K562 (cell line): ENCODE data around the gene CUTA. TPM values are rescaled to one million over a fixed set of nuclear protein-coding genes. Genes with fewer than 3 reads are reported as not detected.

Experiments
- ATF1 ChIP-seq, 2 experiments: fragments of 450-650 bp in 1 of 2; IDR thresholded peaks; 2 replicates each; pipeline ENCODE4 v1.6.1; 2016; ENCODE audit warnings: missing compliant biosample characterization in 1 of 2, missing genetic modification characterization in 1 of 2
- BHLHE40 ChIP-seq: IDR thresholded peaks from 2 replicates; pipeline ENCODE4 v1.6.1; 2011; ENCODE audit warnings: low read length, improper control_type of control experiment
- CTBP1 ChIP-seq: fragments of 450-650 bp; IDR thresholded peaks from 2 replicates; pipeline ENCODE4 v1.6.1; 2016; ENCODE audit warnings: borderline replicate concordance
- EGR1 ChIP-seq: fragments of 450-650 bp; conservative IDR thresholded peaks from 2 replicates; pipeline ENCODE4 v1.6.1; 2017; ENCODE audit warnings: mild to moderate bottlenecking
- KAT2B ChIP-seq: IDR thresholded peaks from one replicate; pipeline ENCODE4 v1.6.1; 2012; ENCODE audit warnings: low read depth, mild to moderate bottlenecking, control low read depth, inconsistent platforms, low read length, moderate library complexity
- KAT7 ChIP-seq: sonication (generic); formaldehyde crosslinking; IDR thresholded peaks from 2 replicates; pipeline ENCODE4 v1.8.0; 2022; ENCODE audit warnings: missing genetic modification reagents, mild to moderate bottlenecking, borderline replicate concordance
- KLF10 ChIP-seq: fragments of 250-450 bp; sonication (Bioruptor Pico); IDR thresholded peaks from 2 replicates; pipeline ENCODE4 v1.6.1; 2021; ENCODE audit warnings: matching md5 sums
- MEF2A ChIP-seq: IDR thresholded peaks from 2 replicates; pipeline ENCODE4 v1.6.1; 2011; ENCODE audit warnings: low read depth, mild to moderate bottlenecking, low read length, moderate library complexity; ENCODE audit not compliant: control insufficient read depth
- NR4A1 ChIP-seq, 2 experiments: fragments of 250-450 bp in 1 of 2; fragments of 450-650 bp in 1 of 2; sonication (Bioruptor Pico) in 1 of 2; IDR thresholded peaks; 2 replicates each; pipeline versions ENCODE4 v1.4.0 to v1.6.1; 2016 to 2020; ENCODE audit warnings: mild to moderate bottlenecking in 2 of 2, missing compliant biosample characterization in 1 of 2, missing genetic modification characterization in 1 of 2, moderate library complexity in 1 of 2
- REST ChIP-seq, 2 experiments: fragments of 450-650 bp; formaldehyde crosslinking in 1 of 2; IDR thresholded peaks; 2 replicates each; pipeline versions ENCODE4 v1.4.0 to v1.6.1; 2014 to 2020; ENCODE audit warnings: mild to moderate bottlenecking in 2 of 2, borderline replicate concordance in 1 of 2, low read depth in 1 of 2
- RNF2 ChIP-seq: sonication (generic); IDR thresholded peaks from 2 replicates; pipeline ENCODE4 v1.6.1; 2016
- ZBTB11 ChIP-seq, 3 experiments: fragments of 200-800 bp in 1 of 3; fragments of 250-450 bp in 1 of 3; fragments of 450-650 bp in 1 of 3; sonication (Bioruptor Pico) in 1 of 3; sonication (Bioruptor generic) in 1 of 3; formaldehyde crosslinking in 1 of 3; IDR thresholded peaks; 2 replicates each; pipeline versions ENCODE4 v1.6.1 to v1.8.0; 2016 to 2022; ENCODE audit warnings: mild to moderate bottlenecking in 2 of 3, missing genetic modification characterization in 2 of 3, missing compliant biosample characterization in 1 of 3, moderate library complexity in 1 of 3
- ZBTB8A ChIP-seq: fragments of 450-650 bp; IDR thresholded peaks from 2 replicates; pipeline ENCODE4 v1.6.1; 2018; ENCODE audit warnings: mild to moderate bottlenecking, moderate library complexity; ENCODE audit not compliant: partially characterized antibody
- ZNF212 ChIP-seq: fragments of 450-650 bp; formaldehyde crosslinking; IDR thresholded peaks from 2 replicates; pipeline ENCODE4 v1.4.0; 2020; ENCODE audit warnings: mild to moderate bottlenecking
- ZNF41 ChIP-seq: fragments of 250-450 bp; sonication (Bioruptor Pico); conservative IDR thresholded peaks from 2 replicates; pipeline ENCODE4 v1.4.0; 2020; ENCODE audit warnings: mild to moderate bottlenecking
- ZSCAN29 ChIP-seq: fragments of 450-650 bp; IDR thresholded peaks from 2 replicates; pipeline ENCODE4 v1.6.1; 2017
- polyA plus RNA-seq, 8 experiments: library from polyadenylated mRNA; depleted of rRNA in 4 of 8; stranded (reverse) in 5 of 8; unstranded in 3 of 8; fragments of >200 nt; fragmentation: Nextera tagmentation in 2 of 8; fragmentation: Illumina TruSeq in 1 of 8; extraction: Ambion mirVana in 2 of 8; extraction: Trizol in 1 of 8; gene quantifications; 2 replicates each; pipeline versions ENCODE4 v1.2.1 to v1.2.3, GENCODE V29; 2011 to 2014; ENCODE audit warnings: inconsistent platforms in 1 of 8, missing spikeins in 1 of 8
- total RNA-seq, 7 experiments: library from RNA; depleted of rRNA in 6 of 7; stranded (reverse); fragments of >200 nt in 6 of 7; fragmentation: Illumina TruSeq in 2 of 7; extraction: Trizol in 2 of 7; gene quantifications; 2 replicates each; pipeline versions ENCODE4 v1.2.1 to v1.2.3, GENCODE V29; 2011 to 2021; ENCODE audit warnings: low replicate concordance in 1 of 7

CUTA gene
- total and polyA plus RNA-seq, 9 of the 15 experiments (the other 6 are each of a cell fraction or from before 2014, with no cell fraction given), result 166 to 682 (median 310) TPM

GRCh38 chr6:33439956-33440648 is 22.2 kb upstream of the CUTA start (continued):
- TF ChIP-seq BHLHE40 (0 out of 2 replicates have a peak, but pooled peaks have one; percentile 8), KLF10 (CRISPR knock-in tag) (no peak), ATF1 (CRISPR knock-in tag; IDR thresholded peaks at IDR 0.05) (no peak), ATF1 (tag; IDR thresholded peaks at IDR 0.05) (no peak), REST (IDR thresholded peaks at IDR 0.05; ENCODE audit: borderline replicate concordance) (no peak), REST (CRISPR knock-in tag; IDR thresholded peaks at IDR 0.05; ENCODE audit: low read depth) (no peak), KAT2B (no peak), ZBTB11 (CRISPR knock-in tag; IDR thresholded peaks at IDR 0.05) (no peak), ZNF212 (no peak), MEF2A (no peak), ZSCAN29 (no peak; the same call in 1 of the 2 replicates), RNF2 (no peak), KAT7 (no peak), ZNF41 (CRISPR knock-in tag) (no peak), CTBP1 (no peak), ZBTB8A (no peak), EGR1 (peak; percentile 79), NR4A1 (CRISPR knock-in tag; IDR thresholded peaks at IDR 0.05) (no peak), NR4A1 (tag; IDR thresholded peaks at IDR 0.05) (no peak)
